HTR-8/SVneo (cell line): ENCODE data around the gene ALK.
A peak's percentile ranks its signal among the peaks of the same experiment; 100 is the strongest.

ENCODE experiments used
- DNase-seq: peaks from one replicate; pipeline ENCODE4 v3.0.0; 2011; ENCODE audit warnings: low spot score, mixed read lengths; ENCODE audit not compliant: insufficient read length
- FAIRE-seq: peaks from 2 replicates; lab custom pipeline; 2011; peaks lifted over from hg19 to GRCh38; lab: Jason Lieb, UNC

The ALK gene

GRCh38 chr2:29446847-29447246 is 474.5 kb downstream of the ALK start:
- no peak for FAIRE-seq
- DNase-seq, result no peak

- DNase-seq (no peak), FAIRE-seq (no peak)
Measured at GRCh38 chr2:29444150-29444549, 477.2 kb downstream of the ALK start.

GRCh38 chr2:29443627-29444026 is 477.8 kb downstream of the ALK start:
- DNase-seq (peak; percentile 41), FAIRE-seq (no peak)

GRCh38 chr2:29443151-29443550 is 478.2 kb downstream of the ALK start:
- FAIRE-seq, result no peak

GRCh38 chr2:29440921-29441623 is 480.3 kb downstream of the ALK start:
- FAIRE-seq, result no peak
- DNase-seq, result no peak

More at GRCh38 chr2:29443151-29443550, 478.2 kb downstream of the ALK start:
- DNase-seq, result no peak

GRCh38 chr2:29433920-29434319 is 487.5 kb downstream of the ALK start:
- DNase-seq (no peak), FAIRE-seq (no peak)

GRCh38 chr2:29433128-29433527 is 488.3 kb downstream of the ALK start:
- DNase-seq (no peak), FAIRE-seq (no peak)

GRCh38 chr2:29431485-29431884 is 489.9 kb downstream of the ALK start:
- FAIRE-seq (no peak), DNase-seq (no peak)

- FAIRE-seq (no peak), DNase-seq (no peak)
Measured at GRCh38 chr2:29430382-29431112, 490.8 kb downstream of the ALK start.

GRCh38 chr2:29426354-29426753 is 495.0 kb downstream of the ALK start:
- FAIRE-seq (no peak), DNase-seq (no peak)

GRCh38 chr2:29425866-29426265 is 495.5 kb downstream of the ALK start:
- FAIRE-seq (no peak), DNase-seq (no peak)

- FAIRE-seq (no peak), DNase-seq (no peak)
Measured at GRCh38 chr2:29423061-29423666, 498.2 kb downstream of the ALK start.

- DNase-seq (no peak), FAIRE-seq (peak; percentile 42)
Measured at GRCh38 chr2:29420999-29421782, 500.2 kb downstream of the ALK start.

GRCh38 chr2:29420464-29420863 is 500.9 kb downstream of the ALK start:
- DNase-seq (no peak), FAIRE-seq (no peak)

GRCh38 chr2:29417630-29418029 is 503.8 kb downstream of the ALK start:
- no peak for DNase-seq
- no peak for FAIRE-seq

GRCh38 chr2:29412197-29412925 is 509.0 kb downstream of the ALK start:
- peak; percentile 63 for FAIRE-seq

GRCh38 chr2:29405707-29406106 is 515.7 kb downstream of the ALK start:
- DNase-seq, result no peak
- no peak for FAIRE-seq

More at GRCh38 chr2:29412197-29412925, 509.0 kb downstream of the ALK start:
- no peak for DNase-seq

- FAIRE-seq (no peak), DNase-seq (no peak)
Measured at GRCh38 chr2:29405266-29405665, 516.1 kb downstream of the ALK start.

- DNase-seq, result no peak
- no peak for FAIRE-seq
Measured at GRCh38 chr2:29401994-29402393, 519.4 kb downstream of the ALK start.
